Glomerular visceral epithelial cell (primary cell): Measurements from ENCODE around the gene TSHZ2.

Source experiments
- DNase-seq: peaks from one replicate; pipeline ENCODE4 v3.0.0-alpha.2; 2016; ENCODE audit errors: extremely low spot score

Gene TSHZ2

GRCh38 chr20:53383916-53384315 lies 411.8 kb downstream of the TSHZ2 start:
- DNase-seq, result no peak

DNA sequence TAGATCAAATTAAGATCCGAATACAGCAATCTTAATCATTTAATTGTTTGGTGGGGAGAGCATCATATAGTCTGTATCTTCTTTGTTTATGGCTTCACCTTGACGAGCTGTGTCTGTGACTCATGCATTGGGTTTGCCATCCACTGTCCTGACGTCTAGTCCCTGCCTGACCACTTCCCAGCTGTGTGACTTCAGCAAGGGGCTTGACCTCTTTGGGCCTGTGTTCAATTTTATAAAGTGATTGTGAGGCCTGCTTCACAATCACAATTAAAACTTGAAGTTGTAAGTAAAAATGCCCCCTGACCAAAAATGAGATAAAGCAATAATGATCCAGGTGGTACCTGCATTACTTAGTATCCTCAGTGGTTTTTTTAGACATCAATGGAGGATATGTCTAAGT lies 412.2 kb downstream of the TSHZ2 start:
- DNase-seq, result no peak

- DNase-seq, result no peak
Observed at GRCh38 chr20:53385941-53386767, 414.0 kb downstream of the TSHZ2 start.

DNA sequence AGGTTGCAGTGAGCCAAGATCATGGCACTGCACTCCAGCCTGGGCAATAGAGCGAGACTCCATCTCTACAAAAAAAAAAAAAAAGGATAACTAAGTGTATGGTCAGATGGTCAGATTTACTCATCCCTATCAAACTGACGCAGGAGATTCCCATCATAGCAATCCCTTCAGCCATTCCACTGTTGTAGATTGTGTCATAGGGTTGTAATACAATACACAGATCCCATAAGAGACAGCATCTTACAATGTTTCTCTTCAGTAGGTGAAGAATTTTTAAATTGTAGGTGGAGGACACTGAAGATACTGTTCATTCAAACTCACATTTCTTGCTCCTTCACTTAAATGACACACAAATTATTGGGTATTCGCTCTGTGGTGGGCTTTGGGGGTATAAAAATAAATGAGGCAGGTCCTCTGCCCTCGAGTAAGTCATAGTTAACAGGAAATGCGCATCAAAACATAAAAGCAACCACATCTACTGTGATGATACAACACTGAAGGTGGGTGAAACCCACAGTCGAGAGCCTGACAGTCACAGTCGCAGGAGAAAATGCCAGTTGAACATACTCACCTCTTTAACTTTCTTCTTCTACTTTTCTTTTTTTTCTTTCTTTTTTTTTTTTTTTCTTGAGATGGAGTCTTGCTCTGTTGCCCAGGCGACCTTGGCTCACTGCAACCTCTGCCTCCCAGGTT lies 416.0 kb downstream of the TSHZ2 start:
- DNase-seq, result no peak

GRCh38 chr20:53389516-53390300 lies 417.6 kb downstream of the TSHZ2 start:
- DNase-seq, result no peak

DNA sequence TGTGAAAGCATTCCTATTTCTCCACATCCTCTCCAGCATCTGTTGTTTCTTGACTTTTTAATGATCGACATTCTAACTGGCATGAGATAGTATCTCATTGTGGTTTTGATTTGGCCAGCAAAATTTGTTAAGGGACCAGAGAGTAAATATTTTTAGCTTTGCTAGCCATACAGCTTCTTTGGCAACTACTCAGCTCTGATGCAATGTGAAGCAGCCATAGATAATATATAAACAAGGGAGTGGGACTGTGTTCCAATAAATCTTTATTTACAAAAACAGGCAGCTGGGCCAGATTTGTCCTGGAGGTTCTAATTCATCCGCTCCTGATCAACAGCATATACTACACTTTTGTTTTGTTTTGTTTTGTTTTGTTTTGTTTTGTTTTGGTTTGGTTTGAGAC lies 418.6 kb downstream of the TSHZ2 start:
- DNase-seq, result no peak

DNA sequence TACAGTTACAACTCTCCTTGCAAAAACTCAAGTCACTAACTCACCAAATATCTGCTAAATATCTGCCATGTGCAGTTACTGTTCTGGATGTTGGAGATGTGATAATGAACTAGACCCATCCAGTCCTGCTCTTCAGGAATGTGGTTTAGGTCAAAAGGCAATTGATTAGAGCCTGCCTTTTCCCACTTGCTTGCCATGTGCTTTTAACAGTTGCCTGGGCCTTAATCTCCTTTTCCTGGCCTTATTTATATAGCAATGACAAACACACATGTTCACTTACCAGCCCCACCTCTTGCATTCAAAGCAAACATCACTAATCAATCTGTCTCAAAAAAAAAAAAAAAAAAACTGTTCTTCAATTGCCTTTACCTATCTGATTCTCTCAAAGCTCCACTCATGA lies 422.3 kb downstream of the TSHZ2 start:
- no peak for DNase-seq

DNA sequence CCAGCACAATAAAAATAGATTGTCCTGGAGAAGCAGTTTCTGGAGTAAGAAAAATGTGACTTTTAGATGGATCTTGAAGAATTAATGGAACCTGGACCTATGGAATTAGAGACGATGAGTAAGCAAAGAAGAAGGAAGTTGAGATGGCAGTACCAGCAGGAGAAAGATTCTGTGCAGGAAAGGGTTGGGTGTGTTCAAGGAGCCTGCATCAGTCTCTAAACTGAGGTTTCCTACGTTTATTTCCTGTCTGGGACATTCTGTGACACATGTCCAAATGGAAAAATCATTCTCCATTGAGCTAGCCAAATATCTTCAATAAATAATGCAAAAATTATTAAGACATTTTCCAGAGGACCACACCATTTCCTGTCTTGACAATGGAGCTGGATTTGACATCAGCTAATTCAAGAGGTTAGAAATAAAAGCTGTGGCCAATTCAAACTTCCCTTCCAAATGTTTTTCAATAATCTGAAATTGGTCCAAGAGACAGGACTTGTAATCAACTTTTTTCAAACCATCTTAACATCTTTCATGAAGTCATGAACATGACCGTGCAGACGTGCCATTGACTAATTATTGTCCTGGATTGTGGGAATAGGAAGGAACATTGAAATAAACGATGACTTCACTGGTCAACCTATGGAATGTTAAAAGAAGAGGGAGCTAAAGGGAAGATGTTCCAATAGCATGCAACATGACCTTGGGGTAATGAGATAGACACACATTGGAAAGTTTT lies 423.2 kb downstream of the TSHZ2 start:
- DNase-seq, result no peak

DNA sequence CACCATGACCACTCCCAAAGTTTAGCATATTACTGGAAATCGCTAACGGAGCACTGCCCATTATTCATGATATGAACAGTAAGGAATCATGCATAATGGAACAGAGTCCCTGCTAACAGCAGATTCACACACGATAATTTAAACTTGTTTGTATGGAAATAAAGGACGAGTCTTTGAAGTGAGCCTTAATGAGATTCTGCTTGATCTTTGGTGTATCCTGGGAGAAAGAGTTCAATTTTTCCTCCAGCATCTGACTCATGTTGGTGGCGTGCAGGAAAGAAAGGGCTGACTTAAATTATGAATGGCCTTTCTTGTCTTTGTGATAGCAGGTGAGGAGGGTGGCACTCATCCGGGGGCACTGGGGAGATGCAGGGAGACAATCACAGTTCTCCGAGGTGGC lies 426.9 kb downstream of the TSHZ2 start:
- no peak for DNase-seq

DNA sequence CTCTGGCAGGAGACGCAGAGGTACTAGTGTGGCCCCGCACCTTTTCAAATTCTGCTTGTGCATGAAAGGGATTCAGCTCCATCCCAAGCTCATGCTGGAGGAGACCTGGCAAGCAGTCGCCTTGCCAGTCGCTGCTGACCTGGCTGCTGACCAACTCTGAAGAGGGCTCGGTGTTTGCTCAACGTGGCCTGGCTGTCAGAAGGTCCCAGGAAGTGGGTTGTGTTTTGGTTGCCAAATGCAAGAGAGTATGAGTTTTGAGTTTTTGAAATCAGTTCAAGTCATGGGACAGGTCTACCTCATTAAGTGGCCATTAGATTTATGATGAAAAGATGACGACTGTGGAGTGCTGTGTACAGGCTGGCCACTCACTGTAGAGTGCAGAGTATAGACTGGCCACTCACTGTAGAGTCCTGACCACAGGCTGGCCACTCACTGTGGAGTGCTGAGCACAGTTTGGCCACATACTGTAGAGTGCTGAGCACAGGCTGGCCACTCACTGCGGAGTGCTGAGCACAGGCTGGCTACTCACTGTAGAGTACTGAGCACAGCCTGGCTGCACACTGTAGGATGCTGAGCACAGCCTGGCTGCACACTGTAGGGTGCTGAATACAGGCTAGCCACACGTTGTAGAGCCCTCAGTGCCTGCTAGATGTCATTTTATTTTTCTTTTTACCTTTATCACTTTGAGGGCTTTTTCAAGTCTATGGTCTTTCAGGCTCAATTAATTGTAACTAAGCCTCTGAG lies 427.6 kb downstream of the TSHZ2 start:
- DNase-seq, result no peak

DNA sequence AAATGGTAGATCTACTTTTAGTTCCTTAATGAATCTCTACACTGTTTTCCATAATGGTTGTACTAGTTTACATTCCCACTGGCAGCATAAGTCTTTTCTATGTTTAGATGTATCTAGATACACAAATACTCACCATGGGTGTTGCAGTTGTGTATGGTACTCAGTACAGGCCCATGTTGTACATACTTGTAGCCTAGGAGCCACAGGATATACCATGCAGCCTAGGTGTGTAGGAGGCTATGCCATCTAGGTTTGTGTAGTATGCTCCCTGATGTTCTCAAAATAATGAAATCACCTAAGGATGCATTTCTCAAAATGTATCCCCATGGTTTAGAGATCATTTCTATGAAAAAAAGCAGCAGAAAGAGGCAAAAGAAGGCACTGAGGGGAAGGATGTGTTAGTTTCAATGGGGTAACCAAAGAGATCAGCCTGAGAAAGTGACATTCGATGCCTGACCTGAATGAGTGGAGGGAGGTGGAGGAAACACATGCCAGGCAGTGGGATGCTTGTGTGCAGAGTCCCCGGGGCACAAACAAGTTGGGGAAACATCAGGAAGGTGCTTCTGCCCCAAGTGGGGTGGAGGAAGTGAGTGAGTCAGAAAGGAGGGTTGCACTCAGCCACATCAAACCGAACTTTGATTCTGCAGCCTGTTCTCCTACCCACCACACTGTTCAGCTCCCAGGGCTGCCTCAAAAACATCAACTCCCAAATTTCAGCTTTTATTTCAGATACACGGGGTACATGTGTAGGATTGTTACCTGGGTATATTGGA lies 430.3 kb downstream of the TSHZ2 start:
- DNase-seq, result no peak

GRCh38 chr20:53403029-53403428 lies 430.9 kb downstream of the TSHZ2 start:
- DNase-seq, result no peak

DNA sequence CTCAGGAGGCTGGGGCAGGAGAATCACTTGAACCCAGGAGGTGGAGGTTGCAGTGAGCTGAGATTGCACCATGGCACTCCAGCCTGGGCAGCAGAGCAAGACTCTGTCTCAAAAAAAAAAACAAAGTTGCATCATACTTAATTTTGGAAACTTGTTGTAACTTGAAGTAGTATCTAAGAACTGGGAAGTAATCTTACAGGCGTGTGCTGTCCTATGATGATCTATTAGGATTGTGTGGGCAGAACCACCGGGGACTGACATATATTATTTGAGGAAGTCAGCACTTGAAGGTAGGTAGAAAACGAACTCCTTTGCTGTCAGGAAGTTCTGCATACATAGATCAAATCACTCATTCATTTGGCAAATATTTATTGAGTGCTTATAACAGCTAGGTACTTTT lies 433.0 kb downstream of the TSHZ2 start:
- DNase-seq, result no peak

DNA sequence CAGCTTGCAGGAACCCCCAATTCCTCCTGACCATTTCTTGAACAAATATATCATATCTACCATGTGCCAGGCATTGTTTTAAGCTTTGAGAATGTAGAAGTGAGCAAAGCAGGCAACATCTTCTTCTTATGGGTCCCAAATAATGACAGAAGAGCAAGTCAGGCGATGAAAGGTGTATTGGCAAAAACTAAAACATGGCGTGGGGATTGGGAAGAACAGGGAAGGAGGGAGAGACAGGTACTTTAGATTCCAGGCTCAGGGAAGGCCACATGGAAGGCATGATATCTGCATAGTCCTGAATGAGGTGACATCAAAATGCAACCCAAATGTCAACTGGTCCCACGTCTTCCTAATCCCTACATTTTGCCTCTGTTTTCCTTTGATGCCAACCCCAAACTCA lies 434.4 kb downstream of the TSHZ2 start:
- no peak for DNase-seq

DNA sequence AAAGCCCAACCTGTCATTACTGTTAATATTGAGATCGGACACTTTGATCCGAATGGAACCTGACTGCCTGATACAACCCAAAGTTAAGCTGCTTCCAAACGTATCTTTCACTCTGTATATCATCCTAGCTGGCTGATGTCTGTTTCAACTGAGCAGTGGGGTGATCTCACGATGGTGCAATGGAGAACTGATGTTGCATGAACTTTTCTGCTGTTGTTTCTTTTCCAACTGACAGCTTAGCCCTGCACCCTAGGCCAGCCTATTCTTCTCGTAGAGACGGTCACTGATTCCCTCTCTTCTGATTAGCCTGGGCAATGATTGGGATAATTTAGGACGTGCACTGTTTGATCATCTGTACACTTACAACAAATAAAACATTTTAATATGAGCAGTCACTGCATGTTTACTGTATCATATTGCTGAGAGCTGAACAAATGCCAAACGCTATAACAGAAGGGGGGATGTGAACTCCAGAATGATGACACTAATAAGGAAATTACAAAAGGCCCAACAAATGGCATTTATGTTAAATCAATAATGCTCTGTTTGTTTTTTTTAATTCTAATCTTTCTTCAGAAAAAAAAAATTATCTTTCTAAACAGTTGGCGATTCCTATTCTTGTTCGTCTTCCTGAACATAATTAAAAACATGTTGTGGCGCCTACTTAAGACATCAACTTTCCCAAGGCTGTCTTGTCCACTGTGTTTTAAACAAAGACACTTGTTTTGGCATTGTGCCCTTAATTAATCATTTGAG lies 436.7 kb downstream of the TSHZ2 start:
- DNase-seq, result no peak

DNA sequence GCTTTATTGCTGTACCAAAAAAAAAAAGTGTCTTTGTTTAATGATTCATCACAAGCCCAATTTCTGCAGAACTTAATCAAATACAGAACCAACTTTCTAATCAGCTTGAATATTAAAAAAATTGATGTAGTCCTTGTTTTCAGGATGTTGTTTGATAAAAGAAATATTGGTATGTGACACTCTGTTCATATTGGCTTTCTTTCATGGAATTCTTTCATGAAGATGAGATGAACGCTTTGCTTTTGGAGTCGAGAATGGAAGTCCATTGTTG lies 437.2 kb downstream of the TSHZ2 start:
- no peak for DNase-seq

GRCh38 chr20:53411129-53411528 lies 439.0 kb downstream of the TSHZ2 start:
- DNase-seq, result no peak

DNA sequence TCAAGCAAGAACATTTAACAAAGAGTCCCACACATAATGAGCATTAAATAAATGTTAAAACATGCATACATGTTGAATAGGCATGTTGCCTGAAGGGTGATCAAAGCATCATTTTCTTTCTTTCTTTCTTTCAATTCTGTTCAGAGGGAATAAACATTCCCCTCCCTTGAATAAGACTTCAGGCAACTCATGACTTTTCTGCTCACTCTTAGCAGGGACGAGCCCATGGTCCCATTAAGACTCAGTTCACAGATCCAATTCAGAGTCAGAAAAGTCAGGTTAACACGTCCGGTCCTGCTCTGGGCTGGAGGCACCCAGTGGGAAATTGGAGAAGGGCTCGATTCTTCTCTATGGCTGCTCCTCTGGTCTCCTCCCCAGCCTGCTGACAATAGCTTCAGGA lies 439.7 kb downstream of the TSHZ2 start:
- DNase-seq, result no peak

DNA sequence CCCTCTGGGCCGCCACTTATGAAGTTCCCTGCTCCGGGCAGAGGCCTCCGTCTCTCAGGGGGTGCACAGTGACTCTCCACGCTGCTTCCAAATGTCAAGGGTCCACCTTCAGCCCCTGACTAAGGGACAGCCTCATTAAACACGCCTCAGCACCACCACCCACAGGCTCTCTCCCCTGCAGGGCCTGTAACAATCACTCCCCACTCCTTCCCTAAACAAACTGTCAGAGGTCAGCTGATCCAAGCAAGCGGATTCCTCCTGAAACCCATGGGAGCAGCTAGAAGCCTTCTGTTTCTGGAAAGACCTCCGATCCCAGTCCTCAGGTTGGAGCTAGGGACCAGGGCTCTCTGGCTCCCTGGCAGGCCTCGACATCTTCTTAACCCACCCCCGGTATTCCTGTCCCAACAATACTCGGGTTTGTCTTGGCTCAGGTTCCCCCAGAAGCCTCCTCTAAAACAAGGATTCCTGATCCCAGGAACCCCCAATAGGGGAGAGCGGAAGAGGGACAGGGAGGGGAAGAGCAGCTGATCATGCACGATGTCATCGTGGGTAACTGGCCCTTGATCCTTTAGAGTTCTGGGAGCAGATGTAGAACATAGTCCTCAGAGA lies 440.5 kb downstream of the TSHZ2 start:
- no peak for DNase-seq
